ENCODE data around the gene KNTC1. TPM values are rescaled to one million over a fixed set of nuclear protein-coding genes. Genes with fewer than 3 reads are reported as not detected.
A peak's percentile ranks its signal among the peaks of the same experiment; 100 is the strongest.
"Not testable (repeated sequence)": the region's sequence is repeated elsewhere in the genome, so short reads cannot be mapped to it uniquely, and the experiment has no call there.

Gene KNTC1
- polyA plus RNA-seq, 4 donors = 1.9 to 34.1 (median 8.8) TPM

GRCh38 chr12:122501489-122501989 is 25.5 kb upstream of the KNTC1 start:
- FAIRE-seq = no peak
- H3K27me3 ChIP-seq (ENCODE audit: control insufficient read depth in 3 of 3, insufficient read depth in 3 of 3, low read length in 3 of 3) = no peaks in the 10 kb centered on the region
- peak overlapping the region in 2 of 3 donors; percentile 9 to 98 for H3K27ac ChIP-seq (ENCODE audit: low read depth in 1 of 3, low read length in 2 of 3)
- H3K4me3 ChIP-seq (ENCODE audit: low read depth in 1 of 3, low read length in 3 of 3) = peak overlapping the region in 1 of 3 donors; percentile 88
- H3K4me1 ChIP-seq (ENCODE audit: control insufficient read depth in 3 of 3, insufficient read depth in 2 of 3, low read depth in 1 of 3, low read length in 2 of 3) = no peaks in the 10 kb centered on the region
- H3K9me3 ChIP-seq (ENCODE audit: control insufficient read depth in 2 of 2, insufficient read depth in 1 of 2, low read depth in 1 of 2, low read length in 1 of 2) = no peaks in the 10 kb centered on the region
- DNase-seq = no peak
- WGBS, 3 donors = 70 to 85% (median 75%) methylated on average over 9 of the region's 9 CpGs
- peaks cover 12 to 39% (median 13%) of the 10 kb centered on the region in 3 donors for H3K36me3 ChIP-seq (ENCODE audit: control insufficient read depth in 3 of 3, insufficient read depth in 2 of 3, low read depth in 1 of 3, low read length in 3 of 3)

- Histone ChIP-seq H3K4me1 (ENCODE audit: control insufficient read depth in 3 of 3, insufficient read depth in 2 of 3, low read depth in 1 of 3, low read length in 2 of 3) (no peaks in the 10 kb centered on the region), H3K9me3 (ENCODE audit: control insufficient read depth in 2 of 2, insufficient read depth in 1 of 2, low read depth in 1 of 2, low read length in 1 of 2) (no peaks in the 10 kb centered on the region), H3K36me3 (ENCODE audit: control insufficient read depth in 3 of 3, insufficient read depth in 2 of 3, low read depth in 1 of 3, low read length in 3 of 3) (peaks cover 15 to 39% (median 21%) of the 10 kb centered on the region in 3 donors), H3K27me3 (ENCODE audit: control insufficient read depth in 3 of 3, insufficient read depth in 3 of 3, low read length in 3 of 3) (no peaks in the 10 kb centered on the region), H3K27ac (ENCODE audit: low read depth in 1 of 3, low read length in 2 of 3) (no peak overlapping the region), H3K4me3 (ENCODE audit: low read depth in 1 of 3, low read length in 3 of 3) (no peak overlapping the region)
- 84 to 92% (median 84%) methylated on average over 3 of the region's 3 CpGs for WGBS, 3 donors
- FAIRE-seq = no peak
- DNase-seq = no peak
These were observed 23.8 kb upstream of the KNTC1 start for GRCh38 chr12:122503147-122503751.

- Histone ChIP-seq H3K4me3 (ENCODE audit: low read depth in 1 of 3, low read length in 3 of 3) (no peak overlapping the region), H3K36me3 (ENCODE audit: control insufficient read depth in 3 of 3, insufficient read depth in 2 of 3, low read depth in 1 of 3, low read length in 3 of 3) (peaks cover 15 to 46% (median 23%) of the 10 kb centered on the region in 3 donors), H3K27ac (ENCODE audit: low read depth in 1 of 3, low read length in 2 of 3) (no peak overlapping the region), H3K4me1 (ENCODE audit: control insufficient read depth in 3 of 3, insufficient read depth in 2 of 3, low read depth in 1 of 3, low read length in 2 of 3) (no peaks in the 10 kb centered on the region), H3K9me3 (ENCODE audit: control insufficient read depth in 2 of 2, insufficient read depth in 1 of 2, low read depth in 1 of 2, low read length in 1 of 2) (no peaks in the 10 kb centered on the region), H3K27me3 (ENCODE audit: control insufficient read depth in 3 of 3, insufficient read depth in 3 of 3, low read length in 3 of 3) (no peaks in the 10 kb centered on the region)
- no peak for DNase-seq
- 76 to 86% (median 84%) methylated on average over 6 of the region's 6 CpGs for WGBS, 3 donors
- no peak for FAIRE-seq
These were observed 23.1 kb upstream of the KNTC1 start for GRCh38 chr12:122503783-122504590.

GRCh38 chr12:122505419-122506051 is 21.5 kb upstream of the KNTC1 start:
- H3K27me3 ChIP-seq (ENCODE audit: control insufficient read depth in 3 of 3, insufficient read depth in 3 of 3, low read length in 3 of 3) = no peaks in the 10 kb centered on the region
- H3K4me1 ChIP-seq (ENCODE audit: control insufficient read depth in 3 of 3, insufficient read depth in 2 of 3, low read depth in 1 of 3, low read length in 2 of 3) = no peaks in the 10 kb centered on the region
- no peak overlapping the region for H3K4me3 ChIP-seq (ENCODE audit: low read depth in 1 of 3, low read length in 3 of 3)
- H3K9me3 ChIP-seq (ENCODE audit: control insufficient read depth in 2 of 2, insufficient read depth in 1 of 2, low read depth in 1 of 2, low read length in 1 of 2) = no peaks in the 10 kb centered on the region
- WGBS, 3 donors = 82 to 94% (median 87%) methylated on average over 11 of the region's 11 CpGs
- no peak for DNase-seq
- FAIRE-seq = no peak
- H3K27ac ChIP-seq (ENCODE audit: low read depth in 1 of 3, low read length in 2 of 3) = no peak overlapping the region
- peaks cover 15 to 59% (median 27%) of the 10 kb centered on the region in 3 donors for H3K36me3 ChIP-seq (ENCODE audit: control insufficient read depth in 3 of 3, insufficient read depth in 2 of 3, low read depth in 1 of 3, low read length in 3 of 3)

GRCh38 chr12:122506393-122506938 is 20.6 kb upstream of the KNTC1 start:
- Histone ChIP-seq H3K9me3 (ENCODE audit: control insufficient read depth in 2 of 2, insufficient read depth in 1 of 2, low read depth in 1 of 2, low read length in 1 of 2) (no peaks in the 10 kb centered on the region), H3K4me1 (ENCODE audit: control insufficient read depth in 3 of 3, insufficient read depth in 2 of 3, low read depth in 1 of 3, low read length in 2 of 3) (no peaks in the 10 kb centered on the region), H3K36me3 (ENCODE audit: control insufficient read depth in 3 of 3, insufficient read depth in 2 of 3, low read depth in 1 of 3, low read length in 3 of 3) (peaks cover 18 to 63% (median 31%) of the 10 kb centered on the region in 3 donors), H3K4me3 (ENCODE audit: low read depth in 1 of 3, low read length in 3 of 3) (no peak overlapping the region), H3K27ac (ENCODE audit: low read depth in 1 of 3, low read length in 2 of 3) (no peak overlapping the region), H3K27me3 (ENCODE audit: control insufficient read depth in 3 of 3, insufficient read depth in 3 of 3, low read length in 3 of 3) (no peaks in the 10 kb centered on the region)
- WGBS, 3 donors = 93 to 96% (median 94%) methylated on average over 5 of the region's 5 CpGs
- FAIRE-seq (no peak), DNase-seq (no peak)

GRCh38 chr12:122508163-122508562 is 18.9 kb upstream of the KNTC1 start:
- no peak overlapping the region for H3K27ac ChIP-seq (ENCODE audit: low read depth in 1 of 3, low read length in 2 of 3)
- peaks cover 22 to 70% (median 34%) of the 10 kb centered on the region in 3 donors for H3K36me3 ChIP-seq (ENCODE audit: control insufficient read depth in 3 of 3, insufficient read depth in 2 of 3, low read depth in 1 of 3, low read length in 3 of 3)
- H3K4me1 ChIP-seq (ENCODE audit: control insufficient read depth in 3 of 3, insufficient read depth in 2 of 3, low read depth in 1 of 3, low read length in 2 of 3) = no peaks in the 10 kb centered on the region
- no peaks in the 10 kb centered on the region for H3K9me3 ChIP-seq (ENCODE audit: control insufficient read depth in 2 of 2, insufficient read depth in 1 of 2, low read depth in 1 of 2, low read length in 1 of 2)
- no peaks in the 10 kb centered on the region for H3K27me3 ChIP-seq (ENCODE audit: control insufficient read depth in 3 of 3, insufficient read depth in 3 of 3, low read length in 3 of 3)
- DNase-seq (no peak), FAIRE-seq (no peak)
- H3K4me3 ChIP-seq (ENCODE audit: low read depth in 1 of 3, low read length in 3 of 3) = no peak overlapping the region
- WGBS, 3 donors = 89 to 95% (median 90%) methylated on average over 5 of the region's 5 CpGs

GRCh38 chr12:122513028-122513427 is 14.0 kb upstream of the KNTC1 start:
- H3K27ac ChIP-seq (ENCODE audit: low read depth in 1 of 3, low read length in 2 of 3); H3K4me3 ChIP-seq (ENCODE audit: low read depth in 1 of 3, low read length in 3 of 3); H3K4me1 ChIP-seq (ENCODE audit: control insufficient read depth in 3 of 3, insufficient read depth in 2 of 3, low read depth in 1 of 3, low read length in 2 of 3); FAIRE-seq; DNase-seq; H3K27me3 ChIP-seq (ENCODE audit: control insufficient read depth in 3 of 3, insufficient read depth in 3 of 3, low read length in 3 of 3); H3K9me3 ChIP-seq (ENCODE audit: control insufficient read depth in 2 of 2, insufficient read depth in 1 of 2, low read depth in 1 of 2, low read length in 1 of 2): not testable (repeated sequence)
- 86 to 92% (median 91%) methylated on average over 3 of the region's 3 CpGs for WGBS, 3 donors
- peaks cover 24 to 68% (median 33%) of the 10 kb centered on the region in 3 donors for H3K36me3 ChIP-seq (ENCODE audit: control insufficient read depth in 3 of 3, insufficient read depth in 2 of 3, low read depth in 1 of 3, low read length in 3 of 3)

GRCh38 chr12:122513660-122514059 is 13.4 kb upstream of the KNTC1 start:
- DNase-seq (no peak), FAIRE-seq (no peak)
- Histone ChIP-seq H3K9me3 (ENCODE audit: control insufficient read depth in 2 of 2, insufficient read depth in 1 of 2, low read depth in 1 of 2, low read length in 1 of 2) (no peaks in the 10 kb centered on the region), H3K27ac (ENCODE audit: low read depth in 1 of 3, low read length in 2 of 3) (no peak overlapping the region), H3K27me3 (ENCODE audit: control insufficient read depth in 3 of 3, insufficient read depth in 3 of 3, low read length in 3 of 3) (no peaks in the 10 kb centered on the region), H3K36me3 (ENCODE audit: control insufficient read depth in 3 of 3, insufficient read depth in 2 of 3, low read depth in 1 of 3, low read length in 3 of 3) (peaks cover 28 to 64% (median 31%) of the 10 kb centered on the region in 3 donors), H3K4me1 (ENCODE audit: control insufficient read depth in 3 of 3, insufficient read depth in 2 of 3, low read depth in 1 of 3, low read length in 2 of 3) (no peaks in the 10 kb centered on the region), H3K4me3 (ENCODE audit: low read depth in 1 of 3, low read length in 3 of 3) (no peak overlapping the region)
- 92 to 98% (median 94%) methylated on average over 4 of the region's 4 CpGs for WGBS, 3 donors

Measured in small intestine (tissue), 7 donors.